NB4 (cell line): ENCODE data around the gene APCDD1L.

ENCODE experiments used
- MYC ChIP-seq: IDR thresholded peaks from 2 replicates; pipeline ENCODE4 v1.6.1; 2011; ENCODE audit warnings: low read depth, low read length
- POLR2A ChIP-seq: IDR thresholded peaks from 2 replicates; pipeline ENCODE4 v1.6.1; 2011; ENCODE audit warnings: mild to moderate bottlenecking; ENCODE audit not compliant: insufficient read length; ENCODE audit errors: extremely low read depth
- TF ChIP-seq, protein P1 (sequence below): IDR thresholded peaks from one replicate; pipeline ENCODE4 v1.5.1; 2012; ENCODE audit warnings: low read depth, low read length
- TF ChIP-seq, protein P2 (sequence below): IDR thresholded peaks from 2 replicates; pipeline ENCODE4 v1.6.1; 2011; ENCODE audit warnings: low read depth, low read length

DNA sequence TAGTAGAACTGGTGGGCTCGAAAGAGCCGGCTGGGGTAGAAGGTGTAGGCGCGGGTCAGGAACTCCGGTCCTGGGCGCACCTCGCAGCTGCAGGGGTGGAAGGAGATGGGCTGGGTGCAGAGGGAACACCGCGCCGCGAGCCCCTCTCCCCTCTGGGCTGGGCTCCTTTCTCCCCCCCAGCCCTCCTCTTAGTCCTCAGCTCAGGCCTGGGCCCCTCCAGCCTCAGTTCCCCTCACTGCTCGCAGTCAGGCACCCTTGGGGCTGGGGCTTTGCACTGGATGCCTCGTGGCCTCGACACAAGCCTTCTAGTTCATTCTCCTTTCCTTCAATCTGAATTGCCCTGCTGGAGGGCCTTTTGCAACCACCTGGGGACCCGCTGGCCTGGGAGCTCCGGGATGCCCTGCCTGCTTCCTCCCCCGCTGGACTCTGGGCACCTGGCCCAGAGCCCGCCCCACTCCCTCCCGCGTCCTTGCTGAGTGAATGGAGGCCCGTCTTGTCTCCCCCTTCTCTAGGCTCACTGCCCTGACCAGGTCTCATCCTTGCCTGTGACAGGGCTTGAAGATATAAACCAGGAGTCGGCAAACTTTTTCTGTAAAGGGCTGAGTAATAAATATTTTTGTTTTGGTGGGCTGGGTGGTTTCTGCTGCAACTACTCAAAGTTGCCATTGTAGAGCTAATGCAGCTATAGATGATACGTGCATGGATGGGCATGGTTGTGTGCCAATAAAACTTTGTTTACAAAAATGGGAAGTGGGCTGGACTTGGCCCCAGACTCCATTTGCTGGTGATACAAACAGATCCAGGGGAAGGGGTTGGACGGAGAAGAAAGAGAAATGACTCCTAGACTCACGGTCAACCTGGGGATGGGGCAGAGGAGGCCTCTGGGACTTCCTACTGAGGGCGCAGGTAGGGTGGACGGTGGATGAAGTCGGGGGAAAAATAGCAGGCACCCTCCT lies 47.3 kb downstream of the APCDD1L start:
- TF ChIP-seq, protein P1, sequence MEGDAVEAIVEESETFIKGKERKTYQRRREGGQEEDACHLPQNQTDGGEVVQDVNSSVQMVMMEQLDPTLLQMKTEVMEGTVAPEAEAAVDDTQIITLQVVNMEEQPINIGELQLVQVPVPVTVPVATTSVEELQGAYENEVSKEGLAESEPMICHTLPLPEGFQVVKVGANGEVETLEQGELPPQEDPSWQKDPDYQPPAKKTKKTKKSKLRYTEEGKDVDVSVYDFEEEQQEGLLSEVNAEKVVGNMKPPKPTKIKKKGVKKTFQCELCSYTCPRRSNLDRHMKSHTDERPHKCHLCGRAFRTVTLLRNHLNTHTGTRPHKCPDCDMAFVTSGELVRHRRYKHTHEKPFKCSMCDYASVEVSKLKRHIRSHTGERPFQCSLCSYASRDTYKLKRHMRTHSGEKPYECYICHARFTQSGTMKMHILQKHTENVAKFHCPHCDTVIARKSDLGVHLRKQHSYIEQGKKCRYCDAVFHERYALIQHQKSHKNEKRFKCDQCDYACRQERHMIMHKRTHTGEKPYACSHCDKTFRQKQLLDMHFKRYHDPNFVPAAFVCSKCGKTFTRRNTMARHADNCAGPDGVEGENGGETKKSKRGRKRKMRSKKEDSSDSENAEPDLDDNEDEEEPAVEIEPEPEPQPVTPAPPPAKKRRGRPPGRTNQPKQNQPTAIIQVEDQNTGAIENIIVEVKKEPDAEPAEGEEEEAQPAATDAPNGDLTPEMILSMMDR = no peak
- no peak for TF ChIP-seq POLR2A
- TF ChIP-seq MYC = no peak
- TF ChIP-seq, protein P2, sequence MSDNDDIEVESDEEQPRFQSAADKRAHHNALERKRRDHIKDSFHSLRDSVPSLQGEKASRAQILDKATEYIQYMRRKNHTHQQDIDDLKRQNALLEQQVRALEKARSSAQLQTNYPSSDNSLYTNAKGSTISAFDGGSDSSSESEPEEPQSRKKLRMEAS = no peak
